SU-DHL-6 (cell line): ENCODE results near the gene SC5D.

Experiments
- CTCF ChIP-seq: fragments of 200-600 bp; sonication (generic); IDR thresholded peaks from one replicate; pipeline ENCODE4 v1.5.1; 2017; ENCODE audit warnings: antibody characterized with exemption, mild to moderate bottlenecking, low read length, moderate library complexity; ENCODE audit not compliant: insufficient read depth, poor library complexity, severe bottlenecking
- EZH2phosphoT487 ChIP-seq: fragments of 200-600 bp; sonication (generic), shearing (Covaris generic); conservative IDR thresholded peaks from 2 replicates; pipeline ENCODE4 v1.6.1; 2018; ENCODE audit warnings: mild to moderate bottlenecking, antibody characterized with exemption, low read length, moderate library complexity, mixed read lengths

GRCh38 chr11:121312483-121312882 is 19.9 kb downstream of the SC5D start:
- TF ChIP-seq CTCF (no peak), EZH2phosphoT487 (no peak)
